Measurements from ENCODE around the gene POLR1G.

POLR1G gene, protein sequence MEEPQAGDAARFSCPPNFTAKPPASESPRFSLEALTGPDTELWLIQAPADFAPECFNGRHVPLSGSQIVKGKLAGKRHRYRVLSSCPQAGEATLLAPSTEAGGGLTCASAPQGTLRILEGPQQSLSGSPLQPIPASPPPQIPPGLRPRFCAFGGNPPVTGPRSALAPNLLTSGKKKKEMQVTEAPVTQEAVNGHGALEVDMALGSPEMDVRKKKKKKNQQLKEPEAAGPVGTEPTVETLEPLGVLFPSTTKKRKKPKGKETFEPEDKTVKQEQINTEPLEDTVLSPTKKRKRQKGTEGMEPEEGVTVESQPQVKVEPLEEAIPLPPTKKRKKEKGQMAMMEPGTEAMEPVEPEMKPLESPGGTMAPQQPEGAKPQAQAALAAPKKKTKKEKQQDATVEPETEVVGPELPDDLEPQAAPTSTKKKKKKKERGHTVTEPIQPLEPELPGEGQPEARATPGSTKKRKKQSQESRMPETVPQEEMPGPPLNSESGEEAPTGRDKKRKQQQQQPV

DNA sequence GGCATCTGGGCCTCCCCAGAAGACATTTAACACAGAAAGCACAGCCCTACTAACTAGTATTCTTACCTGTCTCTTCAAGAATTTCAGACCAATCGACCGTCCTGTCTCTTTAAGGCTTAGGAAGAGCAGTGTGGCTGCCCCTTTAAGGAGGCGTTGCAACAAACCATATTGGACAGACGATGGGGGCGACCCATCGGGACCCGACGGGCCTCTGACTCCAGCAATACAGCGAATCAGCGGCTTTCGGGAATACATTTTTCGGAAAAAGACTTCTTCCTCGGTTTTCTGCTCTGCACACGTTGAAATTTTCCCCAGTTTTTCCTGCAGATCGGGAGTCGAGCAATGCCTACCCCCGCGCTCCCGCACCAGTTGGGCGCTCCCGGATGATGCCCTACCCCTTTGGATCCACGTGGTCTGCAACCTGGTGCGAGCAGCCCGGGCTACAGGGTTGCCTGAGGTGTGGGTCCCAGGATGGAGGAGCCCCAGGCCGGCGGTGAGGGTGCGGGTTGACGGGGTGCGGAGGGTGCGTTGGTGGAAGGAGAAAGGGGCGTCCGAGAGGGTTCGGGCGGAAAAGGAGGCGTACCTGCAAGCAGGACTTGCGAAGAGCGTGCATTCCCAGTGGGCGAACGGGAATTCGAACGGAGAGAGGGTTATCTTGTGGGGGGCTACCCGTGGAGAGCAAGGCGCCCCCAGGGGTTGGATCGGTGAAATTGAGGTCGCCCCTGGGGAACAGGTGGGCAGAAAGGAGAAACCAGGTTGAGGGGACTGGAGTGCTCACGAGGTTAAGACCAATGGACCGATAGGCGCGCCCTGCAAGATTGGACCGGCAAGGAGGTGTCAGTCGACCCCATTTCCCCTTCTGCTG is at the start of gene POLR1G:
Gene POLR1G (plus strand): TSS at position 419 of the 865 bp plus-strand sequence. CDS start 53 bp downstream, at position 472.
- DNase-seq = peak; percentile 89

GRCh38 chr19:45356760-45357444 is 49.5 kb upstream of the POLR1G start:
- no peak for DNase-seq

GRCh38 chr19:45357445-45357783 is 49.0 kb upstream of the POLR1G start:
- no peak for DNase-seq

GRCh38 chr19:45358213-45358792 is 48.1 kb upstream of the POLR1G start:
- no peak for DNase-seq

- DNase-seq = no peak
These were observed 44.8 kb upstream of the POLR1G start for GRCh38 chr19:45361608-45362007.

GRCh38 chr19:45362291-45362690 is 44.2 kb upstream of the POLR1G start:
- DNase-seq = no peak

- no peak for DNase-seq
These were observed 42.5 kb upstream of the POLR1G start for GRCh38 chr19:45363861-45364459.

- no peak for DNase-seq
These were observed 41.7 kb upstream of the POLR1G start for GRCh38 chr19:45364696-45365095.

DNA sequence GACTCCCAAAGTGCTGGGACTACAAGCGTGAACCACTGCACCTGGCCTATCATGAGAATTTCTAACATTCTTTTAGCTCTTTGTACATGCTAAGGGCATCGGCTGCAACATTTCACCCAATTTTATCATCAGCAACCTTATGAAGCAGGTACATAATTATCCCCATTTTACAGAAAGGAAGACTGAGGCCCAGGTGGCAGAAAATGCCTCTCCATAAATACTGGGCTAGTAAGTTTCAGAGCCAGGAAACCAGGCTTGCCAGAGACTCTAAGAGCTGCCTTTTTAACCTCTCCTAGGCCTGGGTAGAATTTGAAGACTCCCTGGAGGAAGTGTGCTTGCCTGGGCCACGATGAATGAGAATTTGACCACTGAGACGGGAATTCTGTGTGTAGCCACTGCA is 38.3 kb upstream of the POLR1G start:
- DNase-seq = no peak

DNA sequence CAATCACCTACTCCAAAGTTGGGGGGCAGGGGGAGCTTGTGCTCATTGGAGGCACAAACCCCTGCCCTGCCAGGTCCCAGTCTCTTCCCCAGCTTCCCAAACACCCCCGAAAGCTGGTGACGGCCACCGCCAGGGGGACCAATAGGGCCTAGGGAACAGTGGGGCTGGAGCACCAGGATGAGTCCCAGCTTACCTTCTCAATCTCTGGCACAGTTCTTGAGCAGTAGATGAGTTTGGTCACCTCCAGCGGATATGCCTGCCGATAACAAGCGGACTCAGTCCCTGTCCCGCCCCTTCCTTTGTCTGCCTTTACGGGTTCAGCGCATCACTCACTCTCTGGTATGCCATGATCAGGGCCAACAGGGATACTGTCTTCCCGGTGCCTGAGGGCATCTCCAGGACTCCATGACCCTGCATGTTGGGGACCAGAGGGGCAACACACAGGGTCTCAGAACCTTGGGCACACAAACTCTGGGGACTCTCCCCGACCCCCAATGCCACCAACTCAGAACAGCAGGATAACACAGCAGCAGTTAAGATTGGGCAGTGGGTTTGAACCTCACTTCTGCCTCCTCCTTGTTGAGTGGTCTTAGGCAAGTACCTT is 37.6 kb upstream of the POLR1G start:
- DNase-seq = no peak

- peak; percentile 100 for DNase-seq
These were observed 35.8 kb upstream of the POLR1G start, which contains the start of gene ERCC2 for GRCh38 chr19:45370410-45371204. Gene ERCC2, minus strand, starts transcription at chr19:45370573. Its CDS starts 33 bp downstream, at chr19:45370540.

DNA sequence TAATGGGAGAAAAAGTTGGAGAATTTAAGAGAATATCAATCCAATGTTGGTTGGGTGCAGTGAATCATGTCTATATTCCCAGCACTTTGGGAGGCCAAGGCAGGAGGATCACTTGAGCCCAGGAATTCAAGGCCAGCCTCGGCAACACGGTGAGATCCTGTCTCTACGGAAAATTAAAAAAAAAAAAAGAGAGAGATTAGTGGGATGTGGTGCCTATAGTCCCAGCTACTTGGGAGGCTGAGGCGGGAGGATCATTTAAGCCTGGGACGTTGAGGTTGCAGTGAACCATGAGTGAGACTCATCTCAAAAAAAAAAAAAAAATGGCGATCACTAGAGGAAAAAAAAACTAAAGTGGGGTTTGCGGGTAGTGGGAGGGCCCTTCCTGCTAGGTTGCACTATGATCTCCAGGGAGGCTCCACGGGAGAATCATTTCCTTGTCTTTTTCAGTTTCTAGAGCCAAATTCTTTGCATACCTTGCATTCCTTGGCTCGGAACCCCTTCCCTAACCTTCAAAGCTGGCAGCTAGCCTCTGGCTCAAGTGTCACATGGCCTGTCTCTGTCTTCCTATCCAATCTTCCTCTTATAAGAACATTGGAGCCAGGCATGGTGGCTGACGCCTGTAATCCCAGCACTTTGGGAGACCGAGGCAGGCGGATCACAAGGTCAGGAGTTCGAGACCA is 30.3 kb upstream of the POLR1G start:
- no peak for DNase-seq

- DNase-seq = no peak
These were observed 26.3 kb upstream of the POLR1G start for GRCh38 chr19:45380107-45380506.

- no peak for DNase-seq
These were observed 24.0 kb upstream of the POLR1G start for GRCh38 chr19:45382426-45382825.

DNA sequence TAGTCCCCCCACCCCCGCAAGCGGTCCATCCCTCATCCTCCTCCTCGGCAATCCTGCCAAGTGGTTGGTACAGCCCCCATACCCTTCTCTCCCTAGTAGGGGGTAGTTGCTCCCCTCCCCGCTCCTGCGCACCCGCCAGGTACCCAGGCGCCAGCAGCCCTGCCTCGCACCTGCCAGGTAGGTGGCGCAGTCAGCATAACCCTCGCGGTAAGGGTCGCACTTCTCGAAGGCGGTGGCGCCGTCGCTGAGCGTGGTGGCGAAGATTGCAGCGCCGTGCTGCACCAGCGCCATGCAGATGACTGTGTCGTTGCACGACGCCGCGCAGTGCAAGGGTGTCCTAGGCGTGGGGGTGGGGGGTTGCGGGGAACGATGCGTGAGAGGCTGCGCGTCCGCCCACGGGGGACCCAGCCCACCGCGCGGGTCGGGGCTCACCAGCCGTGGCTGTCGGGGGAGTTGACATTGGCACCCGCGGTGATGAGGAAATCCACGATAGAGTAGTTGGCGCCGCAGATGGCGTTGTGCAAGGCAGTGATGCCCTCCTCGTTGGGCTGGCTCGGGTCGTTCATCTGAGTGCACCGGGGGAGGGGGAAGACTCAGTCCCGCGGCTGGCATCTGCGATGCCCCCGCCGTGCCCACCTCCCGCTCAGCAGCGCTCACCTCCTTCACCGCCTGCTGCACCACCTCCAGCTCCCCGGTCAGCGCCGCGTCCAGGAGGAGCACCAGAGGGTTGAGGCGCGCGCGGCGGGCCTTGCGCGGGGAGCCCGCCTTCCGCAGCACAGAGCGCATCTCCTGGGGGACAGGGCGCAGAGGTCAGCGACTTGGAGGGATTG is 20.8 kb upstream of the POLR1G start:
- no peak for DNase-seq

DNA sequence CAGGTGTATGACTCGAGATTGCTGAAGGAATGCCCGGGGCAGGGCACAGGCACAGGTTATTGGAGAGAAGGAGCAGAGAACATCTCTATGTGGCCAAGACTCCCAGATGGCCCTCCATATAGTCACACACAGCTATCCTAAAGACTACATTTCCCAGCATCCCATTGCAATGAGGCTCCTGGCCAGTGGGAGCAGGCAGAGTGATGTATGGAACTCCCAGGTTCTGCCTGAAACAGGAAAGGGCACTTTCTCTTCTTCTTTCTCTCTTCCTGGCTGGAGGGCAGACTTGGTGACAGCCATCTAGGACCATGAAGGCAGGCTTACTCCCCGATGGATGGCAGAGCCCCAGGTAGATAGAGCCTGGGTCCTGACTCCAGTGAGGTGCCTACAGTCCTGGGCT is 15.1 kb upstream of the POLR1G start:
- DNase-seq = no peak

- DNase-seq = no peak
These were observed 14.4 kb upstream of the POLR1G start for GRCh38 chr19:45391871-45392665.

- no peak for DNase-seq
These were observed 10.4 kb upstream of the POLR1G start for GRCh38 chr19:45395821-45396617.
